GM18907 (cell line): ENCODE data around the gene SPX.
A peak's percentile ranks its signal among the peaks of the same experiment; 100 is the strongest.

Experiments used
- ATAC-seq: cut with Tn5 transposase; IDR thresholded peaks from one replicate; pipeline ENCODE4 v1.9.1; 2021; ENCODE audit warnings: mild to moderate bottlenecking, moderate library complexity; ENCODE audit not compliant: unreplicated experiment

Gene SPX

GRCh38 chr12:21538061-21538653, 12.1 kb downstream of the SPX start:
- no peak for ATAC-seq

DNA sequence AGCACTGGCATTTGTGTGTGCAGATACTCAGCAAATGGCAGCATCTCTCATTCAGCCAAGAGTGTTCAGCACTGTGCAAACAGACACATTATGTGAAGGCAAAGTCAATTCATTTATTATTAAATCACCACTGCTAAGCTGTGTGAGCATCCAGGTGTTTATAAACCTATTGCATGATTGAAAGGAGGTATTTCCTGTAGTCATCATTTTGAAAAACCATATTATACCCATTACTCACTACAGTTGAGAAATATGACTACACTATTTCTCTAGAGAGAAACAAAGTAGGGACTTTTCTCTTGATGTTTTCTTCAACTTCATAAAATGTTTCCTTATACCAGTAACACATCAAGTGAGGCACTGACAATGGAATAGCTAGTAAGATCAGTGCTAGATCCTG, 13.7 kb downstream of the SPX start:
- ATAC-seq = peak; percentile 60

DNA sequence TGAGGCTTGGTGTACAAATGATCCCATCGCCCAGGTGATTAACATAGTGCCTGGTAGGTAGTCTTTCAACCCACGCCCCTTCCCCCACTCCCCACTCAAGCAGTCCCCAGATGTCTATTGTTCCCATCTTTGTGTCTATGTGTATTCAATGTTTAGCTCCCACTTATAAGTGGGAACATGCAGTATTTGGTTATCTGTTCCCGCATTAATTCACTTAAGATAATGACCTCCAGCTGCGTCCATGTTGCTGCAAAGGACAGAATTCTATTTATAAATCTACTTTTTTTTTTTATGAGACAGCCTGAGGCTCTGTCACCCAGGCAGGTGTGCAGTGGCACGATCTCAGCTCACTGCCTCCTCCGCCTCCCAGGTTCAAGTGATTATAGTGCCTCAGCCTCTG, 15.7 kb downstream of the SPX start:
- ATAC-seq = no peak

DNA sequence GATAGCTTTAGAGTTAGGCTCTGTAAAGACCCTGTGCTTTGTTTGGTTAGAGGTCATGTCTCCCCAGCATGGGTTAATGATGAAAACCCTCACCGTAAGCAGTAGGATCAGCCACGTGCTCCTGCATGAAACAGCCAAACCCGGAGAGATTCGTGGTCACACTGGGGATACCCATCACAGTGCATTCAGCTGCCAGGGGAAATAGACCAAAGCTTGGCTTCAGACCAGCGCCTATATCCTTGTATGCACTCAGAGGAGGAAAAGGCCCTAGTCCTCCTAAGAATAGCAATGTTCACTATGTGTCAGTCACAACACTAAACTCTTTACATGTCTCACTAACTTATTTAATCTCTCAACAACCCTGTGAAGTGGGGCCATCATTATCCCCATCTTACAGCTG, 16.3 kb downstream of the SPX start:
- ATAC-seq = peak; percentile 51

GRCh38 chr12:21543151-21543550, 17.1 kb downstream of the SPX start:
- no peak for ATAC-seq

- no peak for ATAC-seq
Observed at GRCh38 chr12:21545557-21545956, 19.5 kb downstream of the SPX start.

DNA sequence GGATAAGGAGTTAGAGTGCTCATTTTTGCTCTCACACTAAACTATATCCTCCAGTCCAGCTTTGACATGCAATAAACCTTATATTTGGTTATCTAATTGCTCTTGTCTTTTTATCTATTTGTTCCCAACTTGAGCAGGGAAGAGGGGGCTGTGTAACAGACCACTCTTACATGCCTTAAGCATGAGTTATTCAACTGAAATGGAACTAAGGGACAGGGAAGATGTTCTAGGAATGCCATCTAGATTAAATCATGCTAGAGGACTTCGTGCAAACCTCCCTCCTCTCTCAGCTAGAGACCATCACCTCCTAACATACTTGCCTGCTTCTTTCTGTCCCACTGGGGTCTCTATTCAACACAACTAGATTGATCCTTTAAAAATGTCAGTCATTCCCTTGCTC, 20.6 kb downstream of the SPX start:
- no peak for ATAC-seq

DNA sequence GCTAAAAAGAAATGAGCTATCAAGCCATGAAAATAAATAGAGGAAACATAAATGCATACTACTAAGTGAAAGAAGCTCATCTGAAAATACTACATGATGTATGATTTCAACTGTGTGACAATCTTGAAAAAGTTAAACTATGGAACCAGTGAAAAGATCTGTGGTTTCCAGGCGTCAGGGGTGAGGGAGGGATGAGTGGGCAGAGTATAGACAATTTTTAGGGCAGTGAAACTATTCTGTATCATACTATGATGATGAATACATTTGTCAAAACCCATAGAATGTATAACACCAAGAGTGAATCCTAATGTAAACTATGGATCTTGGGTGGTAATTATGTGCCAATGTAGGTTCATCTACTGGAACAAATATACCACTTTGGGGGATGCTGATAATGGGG, 21.3 kb downstream of the SPX start:
- no peak for ATAC-seq

DNA sequence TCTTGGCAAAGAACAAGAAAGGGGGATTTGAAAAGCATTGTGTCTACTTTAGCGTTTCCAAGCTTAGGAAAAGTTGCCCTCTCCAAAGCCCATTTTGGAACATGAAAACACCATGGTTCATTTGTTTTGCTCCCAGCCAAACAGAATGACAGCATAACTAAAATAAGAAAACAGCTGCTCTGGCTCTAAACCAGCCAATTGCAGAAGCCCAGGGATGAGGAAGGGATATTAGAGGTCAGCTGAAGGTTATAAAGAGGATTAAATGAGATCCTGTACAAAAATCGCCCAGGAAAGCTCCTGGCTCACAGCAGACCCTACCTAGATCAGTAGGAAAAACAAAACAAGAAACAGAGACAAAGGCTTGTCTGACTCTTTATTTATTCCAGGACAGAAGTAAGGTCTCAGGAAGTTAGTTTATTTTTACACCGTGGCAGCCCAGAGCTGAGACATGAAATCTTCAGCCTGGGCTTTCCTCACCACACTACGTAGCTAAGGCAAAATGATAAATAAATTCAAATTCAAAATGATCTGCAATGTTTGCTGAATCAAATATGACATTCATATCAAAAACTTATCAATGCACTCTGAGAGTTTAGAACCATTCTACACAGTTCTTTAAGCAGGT, 25.9 kb downstream of the SPX start:
- ATAC-seq = no peak

DNA sequence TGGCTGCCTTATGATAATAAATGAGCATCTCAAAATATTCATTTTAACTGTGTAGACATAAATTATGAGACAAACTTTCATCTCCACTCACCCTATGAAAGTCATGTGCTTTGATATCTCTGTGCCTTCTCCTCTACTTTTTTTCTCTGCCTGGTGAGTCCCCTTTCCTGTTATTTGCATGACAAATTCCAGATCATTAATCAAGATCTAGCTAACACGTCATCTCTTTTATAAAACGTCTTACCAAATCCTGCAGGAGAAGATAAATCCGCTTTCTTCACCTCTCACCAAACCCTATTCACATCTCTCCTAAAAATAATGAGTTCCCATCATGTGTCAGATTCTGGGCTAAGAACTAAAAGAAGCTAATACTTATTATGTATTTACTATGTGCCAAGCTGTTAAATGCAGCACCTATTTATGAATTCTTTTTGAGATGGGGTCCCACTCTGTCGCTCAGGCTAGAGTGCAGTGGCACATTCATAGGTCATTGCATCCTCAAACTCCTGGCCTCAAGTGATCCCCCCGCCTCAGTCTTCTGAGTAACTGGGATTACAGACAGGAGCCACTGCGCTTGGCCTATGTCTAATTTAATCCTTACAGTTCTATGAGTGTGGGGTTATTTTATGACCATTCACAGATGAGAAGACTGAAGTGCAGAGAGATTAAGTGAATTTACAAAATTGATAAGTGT, 26.7 kb downstream of the SPX start:
- ATAC-seq = no peak

DNA sequence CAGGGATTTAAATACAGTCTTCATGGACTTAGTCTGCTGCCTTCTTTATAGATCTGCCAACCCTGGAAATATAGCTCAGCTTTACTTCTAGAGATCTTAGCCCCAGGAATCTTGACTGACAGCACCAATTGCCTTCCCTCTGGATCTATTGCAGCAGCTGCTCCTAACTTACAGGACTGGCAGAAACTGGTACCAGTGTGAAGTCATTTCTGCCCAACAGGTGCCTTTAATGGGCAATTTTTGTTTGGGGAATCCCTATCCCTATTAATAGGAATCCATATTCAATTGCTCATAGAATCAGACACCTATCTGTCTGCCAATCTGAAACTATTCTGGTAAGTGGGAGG, 27.2 kb downstream of the SPX start:
- no peak for ATAC-seq

GRCh38 chr12:21558100-21558679, 32.1 kb downstream of the SPX start:
- ATAC-seq = no peak

GRCh38 chr12:21559855-21560569, 33.9 kb downstream of the SPX start:
- ATAC-seq = no peak

- ATAC-seq = no peak
Observed at GRCh38 chr12:21561158-21561557, 35.1 kb downstream of the SPX start.

DNA sequence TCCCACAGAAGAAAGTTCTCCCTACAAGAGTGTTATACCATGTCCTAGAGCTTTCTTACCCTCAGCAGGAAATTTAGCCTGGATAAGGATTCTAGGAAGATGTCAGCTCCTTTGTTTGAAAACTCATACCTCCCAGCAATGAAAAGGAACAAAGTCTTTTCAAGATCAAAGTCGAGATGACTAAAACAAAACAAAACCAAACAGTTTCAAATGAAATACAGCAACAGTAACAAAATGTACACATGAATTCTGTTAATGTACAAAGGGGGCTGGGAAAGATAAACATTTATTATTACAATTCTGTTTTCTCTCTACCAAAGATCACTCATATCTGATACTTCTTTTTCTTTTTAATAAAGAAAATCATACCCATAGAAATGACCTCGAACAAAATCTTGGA, 36.8 kb downstream of the SPX start:
- no peak for ATAC-seq

GRCh38 chr12:21566223-21566906, 40.3 kb downstream of the SPX start:
- ATAC-seq = no peak

DNA sequence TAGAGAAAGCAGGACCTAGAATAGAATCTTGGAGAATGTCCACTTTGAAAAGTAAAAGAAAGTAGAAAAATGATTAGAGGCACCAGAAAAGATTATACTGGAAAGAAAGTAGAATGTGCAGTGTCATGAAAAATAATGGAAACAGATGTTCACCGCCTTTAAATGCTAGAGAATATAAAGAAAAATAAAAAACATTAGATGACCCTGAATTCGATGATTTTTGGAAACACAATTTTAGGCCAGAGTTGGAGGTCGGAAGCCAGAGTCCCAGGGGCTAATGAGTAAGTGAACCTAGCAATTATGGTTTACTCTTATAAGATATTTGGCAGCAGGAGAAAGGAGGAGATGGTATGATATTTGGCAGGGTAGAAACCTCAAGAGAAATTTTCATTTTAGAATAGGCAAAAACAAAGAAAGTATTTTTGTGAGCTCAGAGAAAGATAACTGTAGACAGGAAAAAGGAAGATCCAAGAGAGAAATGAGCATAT, 40.9 kb downstream of the SPX start:
- no peak for ATAC-seq

DNA sequence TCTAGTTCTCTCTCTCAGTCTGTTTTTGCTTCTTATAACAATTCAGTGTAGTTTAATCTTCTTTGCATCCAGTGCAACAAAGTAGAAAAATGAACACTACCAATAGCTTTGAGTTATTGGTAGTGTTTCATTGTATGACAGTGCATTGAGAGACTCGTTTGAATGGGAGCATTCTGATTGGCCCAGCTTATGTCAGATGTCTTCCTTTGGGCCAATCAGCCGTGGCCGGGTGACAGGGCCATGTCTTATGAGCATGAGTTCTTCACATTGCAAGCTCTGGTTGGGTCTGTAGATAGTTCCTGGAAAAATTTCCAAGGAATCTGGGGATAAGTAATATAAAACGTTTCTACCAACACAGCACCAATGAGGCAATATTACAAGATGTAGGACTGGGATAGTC, 42.0 kb downstream of the SPX start:
- no peak for ATAC-seq

DNA sequence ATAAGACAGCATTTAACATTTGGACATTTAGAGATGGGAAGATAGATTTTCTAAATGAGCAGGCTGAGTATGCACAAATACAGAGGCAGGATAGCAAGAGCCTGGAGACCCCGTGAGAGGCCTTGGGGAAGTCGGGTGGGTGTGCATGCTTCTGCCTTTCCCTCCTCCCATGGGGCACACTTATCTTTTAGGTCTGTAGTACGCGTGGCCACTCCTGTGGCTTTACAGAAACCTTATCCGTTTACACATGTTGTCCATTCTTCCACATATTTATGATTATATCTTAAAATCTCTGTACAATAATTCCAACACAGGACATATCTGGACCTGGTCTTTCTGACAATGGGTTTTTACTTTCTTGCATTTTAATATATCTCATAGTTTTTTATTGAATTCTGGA, 45.0 kb downstream of the SPX start:
- no peak for ATAC-seq

DNA sequence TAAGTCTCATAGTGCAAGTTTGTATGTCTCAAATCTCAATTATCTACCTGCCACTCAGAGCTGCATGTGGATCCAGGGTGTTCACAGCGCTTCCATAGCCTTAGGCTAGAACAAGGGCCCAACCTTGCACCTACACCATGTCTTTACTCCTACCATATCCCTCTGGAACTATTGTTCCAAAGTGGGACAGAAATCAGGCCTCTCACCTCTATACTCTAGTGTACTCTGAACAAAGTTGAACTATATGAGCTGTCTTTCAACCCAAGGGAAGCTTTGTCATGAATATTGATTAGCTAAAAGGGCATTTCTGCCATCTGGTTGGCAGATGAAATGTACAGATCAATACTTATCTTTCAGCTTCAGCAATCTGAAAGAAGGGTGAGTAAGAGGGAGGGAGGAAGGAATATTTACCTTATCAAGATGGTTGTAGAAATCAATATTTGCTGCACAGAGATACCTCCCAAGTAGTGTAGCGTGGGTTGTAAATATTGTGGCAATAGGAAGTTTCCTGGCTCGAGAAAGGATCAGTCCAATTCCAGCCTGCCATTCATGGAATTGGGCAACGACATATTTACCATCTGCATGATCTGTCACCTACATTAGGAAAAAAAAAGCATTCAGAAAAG, 47.8 kb downstream of the SPX start:
- ATAC-seq = no peak
